Gastrocnemius medialis (tissue), 4 donors: ENCODE results near the gene MYL2. TPM values are rescaled to one million over a fixed set of nuclear protein-coding genes. Genes with fewer than 3 reads are reported as not detected.

ENCODE experiments used
- ATAC-seq, 2 donors: fragments of 150-250 bp; one replicate each; pipeline ENCODE4 v1.9.1; 2016
- DNase-seq, 2 donors: peaks; one replicate each; pipeline ENCODE4 v3.0.0-alpha.2; 2019
- H3K27ac ChIP-seq, 4 donors: fragments of 200-600 bp; sonication (generic); 1 replicate in 1 of 4; 2 replicates in 3 of 4; pipeline ENCODE4 v1.5.1; 2016 to 2018; ENCODE audit warnings: mild to moderate bottlenecking in 2 of 4, moderate library complexity in 1 of 4
- H3K27me3 ChIP-seq, 3 donors: fragments of 200-600 bp; sonication (generic) in 2 of 3; 1 replicate in 1 of 3; 2 replicates in 2 of 3; pipeline versions ENCODE4 v1.5.1 to v1.6.0; 2016 to 2019; ENCODE audit warnings: mild to moderate bottlenecking in 1 of 3, moderate library complexity in 1 of 3
- H3K36me3 ChIP-seq, 2 donors: fragments of 200-600 bp; sonication (generic) in 1 of 2; one replicate each; pipeline ENCODE4 v1.5.1; 2017 to 2018
- H3K4me1 ChIP-seq, 2 donors: fragments of 200-600 bp; sonication (generic) in 1 of 2; one replicate each; pipeline ENCODE4 v1.5.1; 2016 to 2017; ENCODE audit warnings: mild to moderate bottlenecking in 2 of 2
- H3K4me3 ChIP-seq, 4 donors: fragments of 200-600 bp; sonication (generic) in 3 of 4; 1 replicate in 1 of 4; 2 replicates in 3 of 4; pipeline ENCODE4 v1.5.1; 2016 to 2019; ENCODE audit warnings: mild to moderate bottlenecking in 2 of 4
- H3K9me3 ChIP-seq, 3 donors: fragments of 200-600 bp; sonication (generic) in 2 of 3; 1 replicate in 1 of 3; 2 replicates in 2 of 3; pipeline ENCODE4 v1.5.1; 2016 to 2019
- CTCF ChIP-seq, 5 experiments: fragments of 450-650 bp in 3 of 5; fragments of 200-600 bp in 2 of 5; sonication (generic) in 2 of 5; IDR thresholded peaks in 4 of 5; conservative IDR thresholded peaks in 1 of 5; 1 replicate in 4 of 5; 2 replicates in 1 of 5; pipeline ENCODE4 v1.5.1; 2016 to 2019; ENCODE audit warnings: antibody characterized with exemption in 5 of 5, mild to moderate bottlenecking in 3 of 5, moderate library complexity in 3 of 5
- POLR2A ChIP-seq, 2 donors: fragments of 450-650 bp; IDR thresholded peaks; one replicate each; pipeline ENCODE4 v1.6.1; 2017; ENCODE audit warnings: antibody characterized with exemption in 2 of 2, mild to moderate bottlenecking in 2 of 2, moderate library complexity in 2 of 2
- in situ Hi-C, 4 donors: fragments of 200-750 bp; cut with MboI; loops; one replicate each; pipeline versions ENCODE4 v1.15.0 to v1.8.0; 2017; ENCODE audit warnings: low sequenced_read_pairs in 4 of 4
- intact Hi-C: fragments of 100-400 bp; cut with DNase I; formaldehyde crosslinking; loops from one replicate; pipeline ENCODE4 v1.15.1; 2023; ENCODE audit warnings: low total_unique reads
- total RNA-seq, 4 donors: library from RNA; depleted of rRNA; stranded (reverse); fragments of >200 nt; gene quantifications; one replicate each; pipeline versions ENCODE4 v1.1.0 to v1.2.3, GENCODE V29; 2016

The MYL2 gene
- 1,000 to 10,000 TPM in 3 of 4 donors, 100 to 1,000 TPM in 1; 817 to 5,649 (median 2,775) TPM for total RNA-seq

GRCh38 chr12:110920324-110920910 is at the start of gene MYL2:
Gene MYL2, minus strand, starts transcription at chr12:110920579. Its CDS starts 50 bp downstream, at chr12:110920529.
- Histone ChIP-seq H3K27ac (peak within 1 kb of the TSS; percentile 70 to 86 (median 74)), H3K9me3 (no peaks in the 10 kb centered on the region), H3K4me3 (peak within 1 kb of the TSS in 2 of 4 donors; percentile 10 to 23), H3K4me1 (peaks cover 4 to 28% of the 10 kb centered on the region in 2 donors), H3K27me3 (no peaks in the 10 kb centered on the region), H3K36me3 (no peaks in the 10 kb centered on the region)
- intact Hi-C loops, result loop anchor here (1.0 kb wide), 1 partner anchor 14 kb away; no protein-coding TSS in a partner anchor
- ATAC-seq (peak; percentile 42 to 76), DNase-seq (peak in 1 of 2 donors; percentile 71)
- no peak for TF ChIP-seq CTCF (IDR thresholded peaks at IDR 0.05 in 4 of 5, conservative IDR thresholded peaks at IDR 0.05 in 1 of 5)
- no peak for TF ChIP-seq POLR2A (IDR thresholded peaks at IDR 0.05)
- in situ Hi-C loops, result no loop called here

GRCh38 chr12:110966081-110966760 is 45.8 kb upstream of the MYL2 start:
- no peaks in the 10 kb centered on the region for H3K36me3 ChIP-seq
- intact Hi-C loops, result no loop called here
- TF ChIP-seq CTCF (IDR thresholded peaks at IDR 0.05 in 4 of 5, conservative IDR thresholded peaks at IDR 0.05 in 1 of 5) (no peak), POLR2A (IDR thresholded peaks at IDR 0.05) (no peak)
- H3K9me3 ChIP-seq, result no peaks in the 10 kb centered on the region
- H3K27ac ChIP-seq, result no peak overlapping the region
- DNase-seq (no peak), ATAC-seq (peak in 1 of 2 donors; percentile 33)
- H3K4me3 ChIP-seq, result no peak overlapping the region
- no peaks in the 10 kb centered on the region for H3K27me3 ChIP-seq
- H3K4me1 ChIP-seq, result no peaks in the 10 kb centered on the region
- in situ Hi-C loops, result no loop called here

GRCh38 chr12:110965574-110965973 is 45.2 kb upstream of the MYL2 start:
- H3K9me3 ChIP-seq, result no peaks in the 10 kb centered on the region
- H3K36me3 ChIP-seq, result no peaks in the 10 kb centered on the region
- DNase-seq, result peak in 1 of 2 donors; percentile 23
- in situ Hi-C loops, result no loop called here
- H3K4me3 ChIP-seq, result no peak overlapping the region
- peaks cover 0 to 3% (median 0%) of the 10 kb centered on the region in 3 donors for H3K27me3 ChIP-seq
- H3K4me1 ChIP-seq, result no peaks in the 10 kb centered on the region
- intact Hi-C loops, result no loop called here
- ATAC-seq, result peak in 1 of 2 donors; percentile 39
- TF ChIP-seq POLR2A (IDR thresholded peaks at IDR 0.05) (no peak), CTCF (IDR thresholded peaks at IDR 0.05 in 4 of 5, conservative IDR thresholded peaks at IDR 0.05 in 1 of 5) (no peak)
- H3K27ac ChIP-seq, result no peak overlapping the region

GRCh38 chr12:110960795-110961194 is 40.4 kb upstream of the MYL2 start:
- ATAC-seq, result no peak
- in situ Hi-C loops, result no loop called here

More at GRCh38 chr12:110960795-110961194, 40.4 kb upstream of the MYL2 start:
- DNase-seq, result no peak
- Histone ChIP-seq H3K9me3 (no peaks in the 10 kb centered on the region), H3K27ac (no peak overlapping the region), H3K27me3 (peaks cover 0 to 3% (median 0%) of the 10 kb centered on the region in 3 donors), H3K36me3 (no peaks in the 10 kb centered on the region), H3K4me1 (no peaks in the 10 kb centered on the region), H3K4me3 (no peak overlapping the region)
- TF ChIP-seq CTCF (IDR thresholded peaks at IDR 0.05 in 4 of 5, conservative IDR thresholded peaks at IDR 0.05 in 1 of 5) (no peak), POLR2A (IDR thresholded peaks at IDR 0.05) (no peak)
- intact Hi-C loops, result no loop called here
